BJ (cell line): ENCODE data around the gene EXPH5. TPM values are rescaled to one million over a fixed set of nuclear protein-coding genes. Genes with fewer than 3 reads are reported as not detected.

Experiments used
- CTCF ChIA-PET: fragments of 350-600 bp; formaldehyde crosslinking; extraction: SDS; loops from one replicate; lab custom pipeline; 2021; ENCODE audit warnings: antibody characterized with exemption, inconsistent platforms; lab: Yijun Ruan, JAX
- POLR2A ChIA-PET: fragments of 300-600 bp; sonication (Branson Sonifier 250); formaldehyde crosslinking; extraction: SDS; loops from one replicate; lab custom pipeline; 2021; ENCODE audit warnings: antibody characterized with exemption; lab: Charles Lee
- DNase-seq: peaks from one replicate; pipeline ENCODE4 v3.0.0-alpha.2; 2011; ENCODE audit warnings: low read depth
- H3K27me3 ChIP-seq: 2 replicates; pipeline ENCODE4 v1.6.0; 2011; ENCODE audit warnings: low read length; ENCODE audit not compliant: control insufficient read depth, insufficient read depth
- H3K36me3 ChIP-seq: 2 replicates; pipeline ENCODE4 v1.5.1; 2011; ENCODE audit warnings: low read length; ENCODE audit not compliant: control insufficient read depth, insufficient read depth
- H3K4me3 ChIP-seq: 2 replicates; pipeline ENCODE4 v1.5.1; 2011; ENCODE audit warnings: low read depth, mild to moderate bottlenecking, control low read depth, low read length
- polyA plus RNA-seq: library from polyadenylated mRNA; depleted of rRNA; stranded (reverse); fragments of >200 nt; gene quantifications from 2 replicates; pipeline ENCODE4 v1.2.3, GENCODE V29; 2011
- TF ChIP-seq, protein P1 (sequence below): IDR thresholded peaks from 2 replicates; pipeline ENCODE4 v1.5.1; 2011; ENCODE audit warnings: low read depth, mild to moderate bottlenecking, control low read depth, inconsistent platforms, low read length, moderate library complexity; ENCODE audit not compliant: insufficient read depth

The EXPH5 gene
- polyA plus RNA-seq, 1 experiment, result 0.38 TPM

DNA sequence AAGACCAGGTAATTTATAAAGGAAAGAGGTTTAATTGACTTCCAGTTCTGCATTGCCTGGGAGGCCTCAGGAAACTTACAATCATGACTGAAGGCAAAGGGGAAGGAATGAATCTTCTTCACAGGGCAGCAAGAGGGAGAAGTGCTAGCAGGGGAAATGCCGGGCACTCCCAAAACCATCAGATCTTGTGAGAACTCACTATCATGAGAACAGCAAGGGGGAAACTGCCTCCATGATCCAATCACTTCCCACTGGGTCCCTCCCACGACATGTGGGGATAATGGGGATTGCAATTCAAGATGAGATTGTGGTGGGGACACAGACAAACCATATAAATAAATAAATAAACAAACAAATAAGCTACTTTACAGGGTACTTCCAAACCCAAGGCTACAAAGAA, 28.8 kb upstream of the EXPH5 start:
- H3K27me3 ChIP-seq, result no peaks in the 10 kb centered on the region; the same call in 1 of the 2 replicates
- H3K36me3 ChIP-seq, result no peaks in the 10 kb centered on the region
- H3K4me3 ChIP-seq, result no peak overlapping the region
- ChIA-PET CTCF (no interaction called here), POLR2A (no interaction called here)
- DNase-seq, result no peak
- TF ChIP-seq, protein P1, sequence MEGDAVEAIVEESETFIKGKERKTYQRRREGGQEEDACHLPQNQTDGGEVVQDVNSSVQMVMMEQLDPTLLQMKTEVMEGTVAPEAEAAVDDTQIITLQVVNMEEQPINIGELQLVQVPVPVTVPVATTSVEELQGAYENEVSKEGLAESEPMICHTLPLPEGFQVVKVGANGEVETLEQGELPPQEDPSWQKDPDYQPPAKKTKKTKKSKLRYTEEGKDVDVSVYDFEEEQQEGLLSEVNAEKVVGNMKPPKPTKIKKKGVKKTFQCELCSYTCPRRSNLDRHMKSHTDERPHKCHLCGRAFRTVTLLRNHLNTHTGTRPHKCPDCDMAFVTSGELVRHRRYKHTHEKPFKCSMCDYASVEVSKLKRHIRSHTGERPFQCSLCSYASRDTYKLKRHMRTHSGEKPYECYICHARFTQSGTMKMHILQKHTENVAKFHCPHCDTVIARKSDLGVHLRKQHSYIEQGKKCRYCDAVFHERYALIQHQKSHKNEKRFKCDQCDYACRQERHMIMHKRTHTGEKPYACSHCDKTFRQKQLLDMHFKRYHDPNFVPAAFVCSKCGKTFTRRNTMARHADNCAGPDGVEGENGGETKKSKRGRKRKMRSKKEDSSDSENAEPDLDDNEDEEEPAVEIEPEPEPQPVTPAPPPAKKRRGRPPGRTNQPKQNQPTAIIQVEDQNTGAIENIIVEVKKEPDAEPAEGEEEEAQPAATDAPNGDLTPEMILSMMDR, result no peak

DNA sequence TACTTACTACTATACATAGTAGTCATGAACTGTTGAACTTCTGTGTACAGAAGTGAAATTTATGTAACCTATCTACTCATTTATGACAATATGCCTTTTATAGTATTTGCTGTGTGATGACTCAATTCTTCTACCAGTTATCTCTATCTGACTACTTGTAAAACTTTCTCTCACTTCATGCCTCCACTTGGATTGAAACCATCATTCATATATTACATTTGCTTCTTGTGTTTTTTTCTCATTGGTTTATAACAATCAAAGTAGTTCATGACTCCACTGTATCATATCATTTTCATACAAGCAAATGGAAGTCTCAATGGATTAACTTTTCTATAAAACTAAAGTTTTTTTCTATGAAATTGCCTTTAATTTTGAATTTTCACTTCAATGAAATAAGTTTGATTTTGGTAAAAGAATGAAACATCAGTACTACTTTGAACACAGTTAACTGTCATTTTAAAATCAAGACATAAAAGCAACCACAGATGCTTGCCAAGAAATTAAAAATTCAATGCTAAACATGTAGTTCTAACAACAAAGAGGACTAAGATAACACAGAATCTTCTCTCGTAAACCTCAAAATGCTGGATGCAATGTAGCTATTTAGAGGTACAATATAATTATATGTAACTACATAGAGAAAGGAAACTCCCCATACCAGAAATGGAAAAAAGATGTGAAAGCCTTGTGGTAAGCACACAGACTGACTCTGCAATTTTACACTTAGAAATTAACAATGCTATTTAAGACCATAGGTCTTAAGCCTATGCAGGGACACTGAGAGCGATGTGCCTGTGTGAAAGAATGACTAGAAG, 27.6 kb upstream of the EXPH5 start:
- no peak for DNase-seq
- CTCF ChIA-PET, result no interaction called here
- Histone ChIP-seq H3K36me3 (no peaks in the 10 kb centered on the region), H3K27me3 (no peaks in the 10 kb centered on the region; the same call in 1 of the 2 replicates), H3K4me3 (no peak overlapping the region)
- POLR2A ChIA-PET, result no interaction called here
- TF ChIP-seq, protein P1, result no peak

DNA sequence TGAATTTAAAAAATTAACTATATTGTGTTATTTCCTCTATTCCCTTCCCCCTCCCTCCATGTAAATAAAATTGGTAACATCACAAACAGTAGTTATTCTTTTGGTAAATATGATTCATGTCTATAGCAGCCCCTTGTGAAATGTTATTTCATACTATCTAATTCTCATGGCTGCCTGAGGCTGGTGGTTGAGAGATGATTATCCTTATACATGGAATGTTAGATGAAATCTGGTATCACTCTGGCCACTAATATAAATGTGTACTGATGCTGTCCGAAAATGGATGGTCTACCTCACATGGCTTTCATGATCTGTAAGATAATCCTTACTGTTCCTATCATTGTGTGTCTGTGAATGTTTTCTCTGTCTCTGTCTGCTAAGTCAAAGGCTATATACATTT, 25.0 kb upstream of the EXPH5 start:
- DNase-seq, result no peak
- ChIA-PET POLR2A (no interaction called here), CTCF (no interaction called here)
- Histone ChIP-seq H3K36me3 (no peaks in the 10 kb centered on the region), H3K4me3 (no peak overlapping the region), H3K27me3 (no peaks in the 10 kb centered on the region)
- TF ChIP-seq, protein P1, result no peak

DNA sequence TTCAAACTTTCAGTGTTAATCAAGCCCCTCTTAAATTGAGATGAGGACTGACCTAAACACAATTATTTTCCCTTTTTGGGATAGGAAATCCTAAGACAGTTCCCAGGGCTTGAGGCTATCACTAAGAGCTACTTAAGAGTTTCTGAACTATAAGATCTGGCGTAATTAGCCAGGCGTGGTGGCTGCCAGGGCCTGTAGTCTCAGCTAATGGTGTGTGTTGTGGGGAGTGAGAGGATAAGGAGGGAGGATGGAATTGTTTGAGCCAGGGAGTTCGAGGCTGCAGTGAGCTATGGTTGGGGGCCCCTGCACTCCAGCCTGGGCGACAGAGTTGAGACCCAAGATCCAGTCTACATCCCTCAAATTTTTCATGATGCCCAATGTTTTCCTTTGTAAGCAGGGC, 23.5 kb upstream of the EXPH5 start:
- POLR2A ChIA-PET, result no interaction called here
- H3K36me3 ChIP-seq, result no peaks in the 10 kb centered on the region
- TF ChIP-seq, protein P1, result no peak
- H3K4me3 ChIP-seq, result no peak overlapping the region
- no peaks in the 10 kb centered on the region for H3K27me3 ChIP-seq
- no peak for DNase-seq
- CTCF ChIA-PET, result interaction anchor here (0.6 kb wide), 1 partner anchor 281 kb away, joined by 3 read pairs; no protein-coding TSS in a partner anchor

DNA sequence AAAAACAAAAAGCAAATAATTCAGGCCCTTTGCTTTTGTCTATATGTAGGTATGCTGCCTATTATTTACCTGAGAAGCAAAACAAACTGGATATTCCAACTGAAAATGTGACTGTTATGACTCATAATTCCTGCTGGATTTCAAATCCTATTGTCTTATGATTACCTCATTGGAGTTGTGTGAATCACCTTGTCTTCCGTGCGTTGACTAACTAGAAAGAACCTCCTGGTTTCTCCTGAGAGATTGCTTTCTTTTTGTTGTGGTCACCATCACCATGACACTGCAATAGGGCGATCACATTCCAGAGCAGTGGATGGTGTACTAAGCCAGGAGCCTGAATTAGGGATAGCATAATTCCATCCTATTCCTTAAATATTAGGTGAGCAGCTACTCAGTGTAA, 23.0 kb upstream of the EXPH5 start:
- DNase-seq, result no peak
- no peaks in the 10 kb centered on the region for H3K36me3 ChIP-seq
- ChIA-PET CTCF (interaction anchor here (0.6 kb wide), 1 partner anchor 280 kb away, joined by 3 read pairs; no protein-coding TSS in a partner anchor), POLR2A (interaction anchor here (0.6 kb wide), 1 partner anchor 10 kb away, joined by 4 read pairs; no protein-coding TSS in a partner anchor)
- TF ChIP-seq, protein P1, result no peak
- no peaks in the 10 kb centered on the region for H3K27me3 ChIP-seq
- H3K4me3 ChIP-seq, result no peak overlapping the region
